Parathyroid adenoma (tissue), 2 donors: ENCODE data around the gene RAB11FIP3.

Experiments
- H2AFZ ChIP-seq: fragments of 300-600 bp; sonication (generic); one replicate; pipeline ENCODE4 v1.7.0; 2017; ENCODE audit warnings: antibody characterized with exemption, mild to moderate bottlenecking
- H3K27ac ChIP-seq: fragments of 300-600 bp; sonication (generic); one replicate; pipeline ENCODE4 v1.7.0; 2017
- H3K27me3 ChIP-seq: fragments of 300-600 bp; sonication (generic); one replicate; pipeline ENCODE4 v1.7.0; 2017; ENCODE audit warnings: low read length; ENCODE audit not compliant: control insufficient read depth, insufficient read depth
- H3K36me3 ChIP-seq: fragments of 300-600 bp; sonication (generic); one replicate; pipeline ENCODE4 v1.7.0; 2017; ENCODE audit warnings: low read length; ENCODE audit not compliant: control insufficient read depth, insufficient read depth
- H3K4me1 ChIP-seq: fragments of 300-600 bp; sonication (generic); one replicate; pipeline ENCODE4 v1.7.0; 2017; ENCODE audit warnings: control low read depth
- H3K4me2 ChIP-seq: fragments of 300-600 bp; sonication (generic); one replicate; pipeline ENCODE4 v1.7.0; 2017; ENCODE audit warnings: low read length
- H3K4me3 ChIP-seq: fragments of 300-600 bp; sonication (generic); one replicate; pipeline ENCODE4 v1.7.0; 2017; ENCODE audit warnings: low read depth, low read length
- H3K79me2 ChIP-seq: fragments of 300-600 bp; sonication (generic); one replicate; pipeline ENCODE4 v1.7.0; 2017; ENCODE audit warnings: control low read depth
- H3K9ac ChIP-seq: fragments of 300-600 bp; sonication (generic); one replicate; pipeline ENCODE4 v1.7.0; 2017; ENCODE audit warnings: mild to moderate bottlenecking
- H3K9me3 ChIP-seq: fragments of 300-600 bp; sonication (generic); one replicate; pipeline ENCODE4 v1.7.0; 2017; ENCODE audit warnings: low read length; ENCODE audit not compliant: control insufficient read depth
- TF ChIP-seq, protein P1 (sequence below): fragments of 300-600 bp; sonication (generic); IDR thresholded peaks from one replicate; pipeline ENCODE4 v1.7.0; 2017; ENCODE audit warnings: antibody characterized with exemption, mild to moderate bottlenecking
- donor health status: primary hyperparathyroidism.

RAB11FIP3 gene

DNA sequence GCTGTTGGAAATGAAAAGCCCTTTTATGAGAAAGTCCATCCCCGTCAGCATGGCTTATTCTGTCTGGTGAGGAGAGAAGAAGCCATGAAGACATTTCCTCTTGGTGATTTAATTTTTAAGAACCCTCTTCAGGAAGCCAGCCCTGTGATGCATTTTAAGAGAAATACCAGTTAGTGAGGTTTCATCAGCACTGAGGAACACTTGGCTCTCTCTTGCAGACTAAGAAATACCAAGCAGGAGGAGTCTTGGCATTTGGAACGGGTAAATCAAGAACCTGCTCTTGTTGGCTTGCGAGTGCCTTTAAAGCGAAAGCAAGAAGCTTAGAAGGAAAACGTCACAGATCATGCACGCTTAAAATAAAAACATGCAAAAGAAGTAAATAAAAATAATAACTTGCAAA lies 17.5 kb downstream of the RAB11FIP3 start:
- H3K27me3 ChIP-seq: no peaks in the 10 kb centered on the region
- H3K4me1 ChIP-seq: no peaks in the 10 kb centered on the region
- no peak overlapping the region for H2AFZ ChIP-seq
- no peak overlapping the region for H3K4me3 ChIP-seq
- peaks cover 54% of the 10 kb centered on the region for H3K79me2 ChIP-seq
- no peak overlapping the region for H3K9ac ChIP-seq
- no peak overlapping the region for H3K27ac ChIP-seq
- H3K4me2 ChIP-seq: no peak overlapping the region
- no peaks in the 10 kb centered on the region for H3K9me3 ChIP-seq
- TF ChIP-seq, protein P1, sequence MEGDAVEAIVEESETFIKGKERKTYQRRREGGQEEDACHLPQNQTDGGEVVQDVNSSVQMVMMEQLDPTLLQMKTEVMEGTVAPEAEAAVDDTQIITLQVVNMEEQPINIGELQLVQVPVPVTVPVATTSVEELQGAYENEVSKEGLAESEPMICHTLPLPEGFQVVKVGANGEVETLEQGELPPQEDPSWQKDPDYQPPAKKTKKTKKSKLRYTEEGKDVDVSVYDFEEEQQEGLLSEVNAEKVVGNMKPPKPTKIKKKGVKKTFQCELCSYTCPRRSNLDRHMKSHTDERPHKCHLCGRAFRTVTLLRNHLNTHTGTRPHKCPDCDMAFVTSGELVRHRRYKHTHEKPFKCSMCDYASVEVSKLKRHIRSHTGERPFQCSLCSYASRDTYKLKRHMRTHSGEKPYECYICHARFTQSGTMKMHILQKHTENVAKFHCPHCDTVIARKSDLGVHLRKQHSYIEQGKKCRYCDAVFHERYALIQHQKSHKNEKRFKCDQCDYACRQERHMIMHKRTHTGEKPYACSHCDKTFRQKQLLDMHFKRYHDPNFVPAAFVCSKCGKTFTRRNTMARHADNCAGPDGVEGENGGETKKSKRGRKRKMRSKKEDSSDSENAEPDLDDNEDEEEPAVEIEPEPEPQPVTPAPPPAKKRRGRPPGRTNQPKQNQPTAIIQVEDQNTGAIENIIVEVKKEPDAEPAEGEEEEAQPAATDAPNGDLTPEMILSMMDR: no peak
- H3K36me3 ChIP-seq: no peaks in the 10 kb centered on the region

DNA sequence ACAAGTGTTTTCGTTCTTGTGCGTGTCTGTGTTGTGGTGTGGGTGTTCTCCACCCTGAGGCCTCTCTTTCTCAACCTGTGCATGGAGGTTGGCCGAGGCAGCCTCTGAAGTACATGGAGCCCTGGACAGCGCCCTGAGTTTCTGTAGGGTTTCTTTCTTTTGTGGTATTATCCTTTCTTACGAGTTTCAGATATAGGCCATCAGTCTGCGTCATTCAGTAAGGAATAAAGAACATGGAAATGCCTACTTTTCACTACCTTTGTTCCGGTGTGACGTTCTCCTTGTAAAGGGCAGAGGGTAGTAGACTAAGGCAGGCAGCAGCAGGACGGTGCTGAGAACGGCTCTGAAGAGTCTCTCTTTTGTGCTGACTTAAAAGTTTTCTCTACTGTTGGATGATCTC lies 18.6 kb downstream of the RAB11FIP3 start:
- TF ChIP-seq, protein P1: no peak
- Histone ChIP-seq H3K36me3 (no peaks in the 10 kb centered on the region), H3K9me3 (no peaks in the 10 kb centered on the region), H3K79me2 (peaks cover 58% of the 10 kb centered on the region), H2AFZ (no peak overlapping the region), H3K27me3 (no peaks in the 10 kb centered on the region), H3K27ac (no peak overlapping the region), H3K4me1 (no peaks in the 10 kb centered on the region), H3K4me2 (no peak overlapping the region), H3K4me3 (no peak overlapping the region), H3K9ac (no peak overlapping the region)

DNA sequence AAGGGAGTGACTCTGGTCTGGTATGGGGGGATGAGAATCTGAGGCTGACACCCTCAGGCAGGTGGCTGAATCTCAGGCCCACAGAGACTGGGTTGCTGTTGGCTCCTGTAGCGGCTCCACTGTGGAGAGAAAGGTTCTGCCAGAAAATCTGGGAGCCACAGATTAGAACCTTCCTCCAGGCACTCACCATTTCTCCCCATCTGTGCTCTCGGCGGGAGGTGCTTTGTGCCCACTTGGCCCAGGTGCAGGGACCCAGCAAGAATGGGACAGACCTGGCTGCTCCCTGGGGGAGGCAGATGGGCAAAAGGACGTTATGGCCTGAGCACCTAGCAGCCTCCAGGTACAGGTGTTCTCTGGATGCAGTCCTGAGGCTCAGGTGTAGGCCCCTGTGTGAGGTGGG lies 20.1 kb downstream of the RAB11FIP3 start:
- Histone ChIP-seq H2AFZ (no peak overlapping the region), H3K36me3 (no peaks in the 10 kb centered on the region), H3K27me3 (no peaks in the 10 kb centered on the region), H3K27ac (no peak overlapping the region), H3K9ac (no peak overlapping the region), H3K4me3 (no peak overlapping the region), H3K9me3 (no peaks in the 10 kb centered on the region), H3K4me2 (no peak overlapping the region), H3K79me2 (peaks cover 55% of the 10 kb centered on the region), H3K4me1 (no peaks in the 10 kb centered on the region)
- TF ChIP-seq, protein P1: no peak

DNA sequence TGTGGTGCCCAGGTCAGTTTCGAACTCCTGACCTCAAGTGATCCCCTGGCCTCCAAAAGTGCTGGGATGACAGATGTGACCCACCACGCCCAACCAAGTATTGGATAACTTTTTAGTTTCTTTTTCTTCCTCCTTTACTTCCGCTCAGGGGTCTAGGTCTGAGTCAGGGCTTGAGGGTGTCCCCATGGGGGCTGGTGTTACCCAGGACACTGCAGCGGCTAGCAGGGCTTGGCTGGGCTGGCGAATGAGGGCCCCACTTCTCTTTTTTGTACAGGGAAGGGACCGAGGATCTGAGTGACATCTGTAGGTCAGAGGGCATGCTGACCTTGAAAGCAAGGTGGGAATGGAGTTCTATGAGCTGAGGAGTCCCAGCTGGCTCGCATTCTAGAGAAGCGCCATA lies 24.9 kb downstream of the RAB11FIP3 start:
- H3K9ac ChIP-seq: no peak overlapping the region
- no peaks in the 10 kb centered on the region for H3K27me3 ChIP-seq
- no peaks in the 10 kb centered on the region for H3K9me3 ChIP-seq
- no peak overlapping the region for H2AFZ ChIP-seq
- H3K4me2 ChIP-seq: no peak overlapping the region
- no peak overlapping the region for H3K4me3 ChIP-seq
- peaks cover 11% of the 10 kb centered on the region for H3K4me1 ChIP-seq
- H3K79me2 ChIP-seq: peaks cover 25% of the 10 kb centered on the region
- no peak overlapping the region for H3K27ac ChIP-seq
- no peaks in the 10 kb centered on the region for H3K36me3 ChIP-seq
- TF ChIP-seq, protein P1: no peak

DNA sequence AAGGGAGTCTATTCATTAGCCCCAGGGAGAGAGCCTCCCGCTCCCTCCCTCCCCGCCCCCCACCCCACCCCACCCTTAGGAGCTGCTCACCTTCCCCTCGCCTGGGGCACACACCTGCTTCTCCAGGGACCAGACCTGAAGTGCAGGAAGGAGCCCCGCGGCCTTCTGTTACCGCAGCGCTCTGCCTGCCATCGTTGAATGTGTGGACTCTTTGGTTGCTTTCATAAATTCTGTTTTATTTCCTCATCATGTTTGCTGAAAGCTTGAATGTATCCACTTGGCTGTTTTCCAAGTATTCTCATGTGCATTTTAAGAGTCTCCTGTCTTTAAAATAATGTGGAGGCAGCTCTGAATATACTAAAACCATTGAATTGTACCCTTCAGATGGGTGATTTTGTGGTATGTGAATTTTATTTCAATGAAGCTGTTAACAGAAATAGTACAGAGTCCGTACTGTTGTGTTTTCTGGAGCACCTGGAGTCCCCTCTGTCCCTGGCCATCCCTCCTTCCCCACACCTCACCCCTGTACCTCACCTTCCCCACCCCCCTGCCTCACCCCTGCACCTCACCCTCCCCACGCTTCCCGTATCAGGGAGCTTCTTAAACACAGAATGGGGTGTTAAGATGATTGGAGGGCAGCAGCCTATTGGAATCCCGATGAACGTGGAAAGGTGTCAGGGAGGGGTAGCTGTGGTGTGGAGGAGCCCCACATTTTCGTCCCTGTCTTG lies 25.5 kb downstream of the RAB11FIP3 start:
- TF ChIP-seq, protein P1: no peak

More for the DNA sequence above, 25.5 kb downstream of the RAB11FIP3 start:
- Histone ChIP-seq H2AFZ (no peak overlapping the region), H3K4me2 (no peak overlapping the region), H3K4me1 (peaks cover 11% of the 10 kb centered on the region), H3K27me3 (no peaks in the 10 kb centered on the region), H3K9me3 (no peaks in the 10 kb centered on the region), H3K79me2 (peaks cover 20% of the 10 kb centered on the region), H3K9ac (no peak overlapping the region), H3K27ac (no peak overlapping the region), H3K4me3 (no peak overlapping the region), H3K36me3 (no peaks in the 10 kb centered on the region)
